ENCODE results near the gene OBP2A.

OBP2A gene

GRCh38 chr9:135515083-135515951 is 30.6 kb upstream of the OBP2A start:
- TF ChIP-seq EZH2 (IDR thresholded peaks at IDR 0.05; ENCODE audit: borderline replicate concordance, low read length): no peak
- Histone ChIP-seq H2AFZ (ENCODE audit: low read length) (no peak overlapping the region), H3K9me2 (ENCODE audit: low read depth, low read length) (no peaks in the 10 kb centered on the region), H3F3A (ENCODE audit: insufficient read depth, low read length) (no peaks in the 10 kb centered on the region), H3K79me2 (ENCODE audit: insufficient read depth, low read length) (no peaks in the 10 kb centered on the region), H3K9ac (ENCODE audit: low read length) (no peak overlapping the region), H3K4me2 (ENCODE audit: low read length) (no peak overlapping the region), H3K9me3 (ENCODE audit: low read length) (no peaks in the 10 kb centered on the region), H3K4me3 (ENCODE audit: low read depth, low read length, poor library complexity, severe bottlenecking) (no peak overlapping the region), H3K4me1 (ENCODE audit: insufficient read depth, low read length, severe bottlenecking) (no peaks in the 10 kb centered on the region), H4K20me1 (ENCODE audit: insufficient read depth, low read length) (no peaks in the 10 kb centered on the region), H3K36me3 (ENCODE audit: insufficient read depth, low read length) (no peaks in the 10 kb centered on the region), H3K27ac (ENCODE audit: low read depth, low read length, poor library complexity, severe bottlenecking) (no peak overlapping the region), H3K27me3 (ENCODE audit: insufficient read depth, low read length) (peaks cover 6% of the 10 kb centered on the region; the same call in 1 of the 2 replicates)

GRCh38 chr9:135516132-135516860 is 29.6 kb upstream of the OBP2A start:
- Histone ChIP-seq H3K27me3 (ENCODE audit: insufficient read depth, low read length) (peaks cover 6% of the 10 kb centered on the region; the same call in 1 of the 2 replicates), H3K9me3 (ENCODE audit: low read length) (no peaks in the 10 kb centered on the region), H3K36me3 (ENCODE audit: insufficient read depth, low read length) (no peaks in the 10 kb centered on the region), H3K79me2 (ENCODE audit: insufficient read depth, low read length) (no peaks in the 10 kb centered on the region), H3K9ac (ENCODE audit: low read length) (no peak overlapping the region), H2AFZ (ENCODE audit: low read length) (no peak overlapping the region), H4K20me1 (ENCODE audit: insufficient read depth, low read length) (no peaks in the 10 kb centered on the region), H3K27ac (ENCODE audit: low read depth, low read length, poor library complexity, severe bottlenecking) (no peak overlapping the region), H3F3A (ENCODE audit: insufficient read depth, low read length) (no peaks in the 10 kb centered on the region), H3K4me3 (ENCODE audit: low read depth, low read length, poor library complexity, severe bottlenecking) (no peak overlapping the region), H3K4me2 (ENCODE audit: low read length) (no peak overlapping the region), H3K9me2 (ENCODE audit: low read depth, low read length) (no peaks in the 10 kb centered on the region), H3K4me1 (ENCODE audit: insufficient read depth, low read length, severe bottlenecking) (no peaks in the 10 kb centered on the region)
- no peak for TF ChIP-seq CTCF (IDR thresholded peaks at IDR 0.05; ENCODE audit: low read length)

- TF ChIP-seq CTCF (IDR thresholded peaks at IDR 0.05; ENCODE audit: low read length): no peak
- TF ChIP-seq EZH2 (IDR thresholded peaks at IDR 0.05; ENCODE audit: borderline replicate concordance, low read length): no peak
- no peaks in the 10 kb centered on the region for H3F3A ChIP-seq (ENCODE audit: insufficient read depth, low read length)
- H3K36me3 ChIP-seq (ENCODE audit: insufficient read depth, low read length): no peaks in the 10 kb centered on the region
- H3K27ac ChIP-seq (ENCODE audit: low read depth, low read length, poor library complexity, severe bottlenecking): no peak overlapping the region
- H3K79me2 ChIP-seq (ENCODE audit: insufficient read depth, low read length): no peaks in the 10 kb centered on the region
- no peak overlapping the region for H3K4me2 ChIP-seq (ENCODE audit: low read length)
- H3K27me3 ChIP-seq (ENCODE audit: insufficient read depth, low read length): peaks cover 6% of the 10 kb centered on the region; the same call in 1 of the 2 replicates
- no peak overlapping the region for H3K9ac ChIP-seq (ENCODE audit: low read length)
- no peaks in the 10 kb centered on the region for H3K9me2 ChIP-seq (ENCODE audit: low read depth, low read length)
- no peaks in the 10 kb centered on the region for H3K9me3 ChIP-seq (ENCODE audit: low read length)
- H3K4me3 ChIP-seq (ENCODE audit: low read depth, low read length, poor library complexity, severe bottlenecking): no peak overlapping the region
- no peaks in the 10 kb centered on the region for H3K4me1 ChIP-seq (ENCODE audit: insufficient read depth, low read length, severe bottlenecking)
- H4K20me1 ChIP-seq (ENCODE audit: insufficient read depth, low read length): no peaks in the 10 kb centered on the region
- H2AFZ ChIP-seq (ENCODE audit: low read length): no peak overlapping the region
These were observed 28.5 kb upstream of the OBP2A start for GRCh38 chr9:135517407-135517822.

All from OCI-LY1 (cell line).